CD4-positive, alpha-beta T cell treated with Interleukin-4 for 1 hour (primary cell): Measurements from ENCODE around the gene CAPN5.
"Not testable (repeated sequence)": the region's sequence is repeated elsewhere in the genome, so short reads cannot be mapped to it uniquely, and the experiment has no call there.

Experiments used
- DNase-seq, 2 donors: peaks; one replicate each; pipeline ENCODE4 v3.0.0-alpha.2; 2020 to 2022

Gene CAPN5

DNA sequence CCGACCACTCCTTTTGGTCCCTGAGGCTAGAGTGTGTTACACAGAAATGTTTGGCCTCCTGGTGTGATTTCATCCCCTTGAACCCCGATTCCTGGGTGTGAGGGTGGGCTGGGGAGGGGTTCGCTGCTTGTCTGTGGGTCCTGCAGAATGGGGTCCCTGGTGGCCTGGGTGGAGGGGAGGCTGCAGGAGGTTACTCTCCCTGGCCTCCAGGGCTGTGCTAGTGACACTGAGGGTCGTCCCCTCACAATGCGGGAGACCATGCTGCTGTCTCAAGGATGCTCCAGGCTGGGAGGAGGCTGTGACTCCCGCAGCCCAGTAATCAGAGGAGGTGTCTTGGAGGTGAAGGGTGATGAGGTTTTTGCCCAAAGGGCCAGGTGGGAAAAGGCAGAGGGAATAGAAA lies 18.9 kb downstream of the CAPN5 start:
- no peak for DNase-seq

DNA sequence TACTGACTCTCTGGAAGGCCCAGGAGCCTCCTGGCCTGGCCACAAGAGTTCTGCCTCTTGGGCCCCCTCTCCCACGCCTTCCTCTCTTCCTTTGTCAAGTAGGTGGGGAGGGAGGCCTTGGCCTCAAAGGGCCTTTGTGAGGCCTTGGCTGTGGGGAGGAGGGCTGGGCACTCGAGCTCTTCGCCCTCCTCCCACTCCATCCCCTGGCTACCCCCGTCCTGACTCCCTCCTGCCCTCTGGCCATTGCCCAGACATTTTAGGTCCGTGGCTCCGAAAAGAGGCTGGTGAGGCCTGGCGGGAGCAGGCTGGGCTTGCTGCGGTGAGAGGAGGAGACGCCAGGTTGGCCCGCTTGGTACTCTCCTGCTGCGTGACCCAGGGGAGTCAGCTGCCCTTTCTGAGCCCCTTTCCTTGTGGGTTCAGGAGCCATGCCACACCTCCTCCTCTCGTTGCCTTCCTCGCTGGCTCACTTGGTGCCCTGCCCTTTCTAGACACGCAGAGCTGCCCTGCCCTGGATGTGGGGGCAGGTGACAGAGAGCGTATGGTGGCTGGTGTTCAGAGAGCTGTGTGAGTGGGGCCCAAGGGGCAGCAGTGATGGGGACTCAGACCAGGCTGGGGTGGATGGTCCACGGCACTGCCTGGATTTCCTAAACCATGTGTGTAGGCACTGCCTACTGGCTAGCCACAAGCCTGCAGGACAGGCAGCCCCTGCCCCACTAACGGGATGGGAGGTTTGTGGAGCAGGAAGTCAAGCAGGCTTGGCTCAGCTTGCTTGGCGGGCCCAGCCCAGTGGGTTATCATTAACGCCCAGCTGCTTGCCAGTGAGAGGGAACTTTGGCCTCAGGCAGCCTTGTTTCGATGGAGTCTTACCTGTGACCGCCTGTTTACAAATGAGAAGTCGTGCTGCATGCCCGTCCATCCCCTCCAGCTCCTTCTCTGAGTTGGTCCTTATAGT lies 20.0 kb downstream of the CAPN5 start:
- DNase-seq = no peak

DNA sequence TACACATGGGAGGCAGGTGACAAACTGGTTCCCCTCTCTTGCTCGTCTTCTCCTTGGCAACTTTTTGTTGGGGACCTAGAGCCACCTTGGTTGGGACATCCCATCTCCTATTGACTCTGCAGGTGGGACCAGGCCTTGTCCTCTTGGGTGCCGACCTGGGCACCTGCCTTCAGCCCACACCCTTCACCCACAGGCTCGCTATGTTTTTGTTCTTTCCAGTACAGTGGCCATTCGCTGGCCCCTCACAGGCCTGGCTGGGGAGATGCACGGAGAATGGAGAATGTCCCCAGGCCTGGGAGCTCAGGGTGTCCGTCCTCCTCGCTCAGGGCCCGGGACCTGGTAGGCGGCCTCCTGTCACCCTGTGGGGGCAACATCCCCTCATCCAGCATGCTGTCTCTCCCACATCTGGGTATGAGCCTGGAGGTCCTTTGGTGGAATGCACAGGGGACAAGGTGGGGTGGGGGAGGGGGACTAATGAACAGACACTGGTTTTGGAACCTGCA lies 21.0 kb downstream of the CAPN5 start:
- DNase-seq = no peak

DNA sequence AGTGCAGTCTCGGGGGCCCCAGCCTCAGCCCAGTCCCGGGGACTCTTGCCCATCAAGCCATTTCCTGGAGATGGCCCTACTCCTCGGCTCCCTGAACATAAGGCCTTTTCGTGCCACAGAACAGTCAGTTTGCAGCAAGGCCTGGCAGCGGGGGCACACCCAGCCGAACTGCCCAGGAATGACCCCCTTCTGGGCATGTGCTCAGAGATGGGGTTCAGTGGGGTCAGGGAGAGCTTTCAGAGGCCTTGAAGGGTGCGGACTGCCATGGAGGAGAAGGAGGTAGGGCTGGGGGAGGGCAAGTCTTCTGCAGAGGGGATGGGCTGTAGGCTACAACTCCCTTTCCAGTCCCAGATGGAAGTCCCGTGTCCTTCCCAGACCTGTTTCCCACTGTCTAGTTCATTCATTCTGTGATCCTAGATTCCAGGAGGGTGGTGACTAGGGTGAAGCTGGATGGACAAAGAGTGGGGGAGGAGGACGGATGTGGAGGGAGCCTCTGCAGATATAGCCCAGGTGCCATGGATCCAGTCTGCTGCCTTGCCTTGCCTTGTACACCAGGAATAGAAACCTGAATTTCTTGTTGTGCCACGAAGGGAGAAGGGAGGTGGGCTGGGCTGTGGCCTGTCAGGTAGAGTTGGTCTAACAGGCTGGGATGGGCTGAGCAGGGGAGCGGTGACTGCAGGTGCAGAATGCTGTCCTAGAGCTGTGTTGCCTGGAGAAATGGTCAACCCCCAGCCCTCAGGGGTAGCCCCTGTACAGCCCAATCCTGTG lies 21.6 kb downstream of the CAPN5 start:
- no peak for DNase-seq

DNA sequence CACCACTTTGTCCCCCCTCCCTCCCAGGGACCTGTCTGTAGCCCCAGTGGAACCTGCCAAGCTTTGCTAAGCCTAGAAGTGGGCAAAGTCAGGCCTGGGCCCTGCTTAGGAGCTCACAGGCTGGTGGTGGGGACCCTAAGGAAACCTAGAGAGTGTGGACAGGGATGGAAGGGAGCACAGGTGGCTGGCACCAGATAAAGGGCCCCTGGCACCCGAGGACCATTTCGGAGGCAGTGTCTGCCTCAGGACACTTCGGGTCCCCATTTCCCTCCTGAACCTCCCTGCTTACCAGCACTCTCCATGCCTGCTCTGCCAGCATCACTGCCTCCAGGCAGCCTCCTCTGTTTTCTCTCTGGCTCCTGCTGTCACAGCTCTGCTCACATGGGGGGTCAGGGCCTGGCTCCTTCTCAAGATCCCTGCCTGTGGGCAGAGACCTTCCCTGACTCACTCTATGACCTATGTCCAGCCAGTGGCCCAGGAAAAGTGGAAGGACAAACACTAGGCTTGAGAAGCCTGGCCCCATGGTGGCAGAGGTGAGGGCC lies 22.3 kb downstream of the CAPN5 start:
- DNase-seq = no peak

DNA sequence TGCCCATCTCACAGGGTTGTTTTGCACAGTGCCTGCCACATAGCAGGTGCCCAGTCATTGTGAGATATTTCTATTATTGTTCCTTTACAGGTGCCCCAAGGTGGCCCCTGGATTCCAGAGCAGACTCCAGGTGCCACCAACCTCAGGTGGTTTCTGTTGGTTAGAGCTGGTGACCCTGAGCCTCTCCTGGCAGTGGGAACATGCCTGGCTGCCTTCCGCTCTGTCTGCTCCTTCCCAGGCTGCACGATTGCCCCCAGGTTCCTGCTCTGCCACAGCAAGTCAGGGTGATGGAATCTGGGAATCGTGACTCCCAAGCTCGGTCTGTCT lies 23.2 kb downstream of the CAPN5 start:
- DNase-seq = no peak

DNA sequence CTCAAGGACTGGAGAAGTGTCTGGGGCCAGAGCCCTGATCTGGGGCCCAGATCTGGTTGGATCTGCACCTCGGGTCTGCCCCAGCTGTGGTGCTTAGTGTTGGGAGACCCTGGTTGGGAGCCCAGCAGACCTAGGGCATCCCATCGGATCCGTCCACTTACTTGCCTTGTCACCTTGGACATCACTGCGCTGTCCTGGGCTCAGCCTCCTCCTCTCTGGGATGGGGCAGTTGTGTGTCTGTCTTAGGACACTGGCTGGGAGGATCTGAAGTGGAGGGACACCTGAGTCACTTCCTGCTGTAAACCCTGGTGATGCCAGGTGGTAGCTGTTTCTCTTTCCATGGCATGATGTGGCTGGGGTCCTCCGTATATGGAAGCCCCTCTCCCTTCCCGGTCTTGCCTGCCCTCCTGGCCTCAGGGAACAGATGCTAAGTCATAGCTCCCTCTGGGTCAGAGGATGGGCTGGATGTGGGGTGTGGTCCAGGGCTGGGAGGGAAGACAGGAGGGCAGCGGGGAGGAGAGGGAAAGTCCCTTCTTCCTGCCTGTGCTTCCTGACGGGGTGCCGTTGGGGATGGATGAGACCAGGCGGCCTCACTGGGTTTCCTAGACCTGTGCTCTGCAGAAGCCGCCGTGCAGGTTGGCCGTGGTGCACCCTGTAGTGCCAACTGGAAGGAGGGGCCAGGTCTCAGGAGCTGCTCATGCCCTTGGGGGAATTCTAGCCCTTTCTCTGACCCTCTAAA lies 23.8 kb downstream of the CAPN5 start:
- no peak for DNase-seq

DNA sequence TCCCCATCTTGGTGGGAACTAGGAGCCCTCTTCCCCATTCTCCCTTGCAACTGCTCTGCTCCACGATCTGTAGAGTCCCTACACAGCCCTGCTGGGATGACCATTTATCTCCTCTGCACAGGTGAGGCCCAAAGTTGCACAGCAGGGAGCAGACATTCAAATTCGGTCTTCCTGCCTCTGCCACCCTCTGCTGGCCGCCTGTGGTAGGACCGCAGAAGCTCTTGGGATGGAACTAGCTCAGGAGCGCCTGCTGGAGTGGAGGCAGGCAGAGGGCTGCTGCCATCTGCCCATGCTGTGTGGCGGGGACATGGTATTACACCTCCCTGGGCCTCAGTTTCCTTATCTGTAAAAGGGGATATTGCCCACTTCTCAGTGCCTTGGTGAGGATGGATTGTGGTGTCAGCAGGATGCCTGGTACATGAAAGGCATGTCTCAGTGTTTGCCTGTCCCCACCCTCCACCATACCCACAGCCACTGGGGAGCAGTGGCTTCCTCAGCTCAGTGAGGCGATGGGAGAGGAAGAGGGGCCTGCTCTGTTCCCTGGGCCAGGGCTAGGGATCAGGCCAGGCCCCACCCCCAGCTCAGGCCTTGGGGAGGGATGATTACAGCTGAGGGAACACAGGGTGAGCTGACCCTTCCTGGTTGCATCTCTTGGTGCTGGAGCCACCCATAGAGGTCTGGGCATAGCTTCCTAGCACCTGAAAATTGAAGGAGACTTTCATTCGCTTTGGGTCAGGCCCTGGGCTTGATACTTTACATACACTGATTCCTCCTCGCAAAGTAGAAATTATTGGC lies 24.6 kb downstream of the CAPN5 start:
- DNase-seq = peak; percentile 78 to 80

DNA sequence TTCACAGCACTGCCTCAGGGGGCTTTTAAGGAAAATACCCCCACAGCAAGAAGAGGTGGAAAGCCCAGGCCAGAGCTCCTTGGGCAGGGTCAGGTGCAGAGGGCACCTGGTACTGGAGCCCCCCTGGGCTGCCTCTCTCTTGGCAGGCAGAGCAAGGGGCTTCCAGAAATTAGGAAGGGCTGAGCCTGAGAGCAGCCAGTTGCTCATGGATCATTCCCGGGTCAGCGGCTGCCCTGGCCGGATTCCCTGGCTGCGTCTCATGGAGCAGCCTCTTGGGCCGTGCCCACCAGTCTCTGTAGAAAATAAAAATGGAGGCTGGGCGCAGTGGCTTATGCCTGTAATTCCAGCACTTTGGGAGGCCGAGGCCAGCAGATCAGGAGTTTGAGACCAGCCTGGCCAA lies 25.6 kb downstream of the CAPN5 start:
- no peak for DNase-seq

DNA sequence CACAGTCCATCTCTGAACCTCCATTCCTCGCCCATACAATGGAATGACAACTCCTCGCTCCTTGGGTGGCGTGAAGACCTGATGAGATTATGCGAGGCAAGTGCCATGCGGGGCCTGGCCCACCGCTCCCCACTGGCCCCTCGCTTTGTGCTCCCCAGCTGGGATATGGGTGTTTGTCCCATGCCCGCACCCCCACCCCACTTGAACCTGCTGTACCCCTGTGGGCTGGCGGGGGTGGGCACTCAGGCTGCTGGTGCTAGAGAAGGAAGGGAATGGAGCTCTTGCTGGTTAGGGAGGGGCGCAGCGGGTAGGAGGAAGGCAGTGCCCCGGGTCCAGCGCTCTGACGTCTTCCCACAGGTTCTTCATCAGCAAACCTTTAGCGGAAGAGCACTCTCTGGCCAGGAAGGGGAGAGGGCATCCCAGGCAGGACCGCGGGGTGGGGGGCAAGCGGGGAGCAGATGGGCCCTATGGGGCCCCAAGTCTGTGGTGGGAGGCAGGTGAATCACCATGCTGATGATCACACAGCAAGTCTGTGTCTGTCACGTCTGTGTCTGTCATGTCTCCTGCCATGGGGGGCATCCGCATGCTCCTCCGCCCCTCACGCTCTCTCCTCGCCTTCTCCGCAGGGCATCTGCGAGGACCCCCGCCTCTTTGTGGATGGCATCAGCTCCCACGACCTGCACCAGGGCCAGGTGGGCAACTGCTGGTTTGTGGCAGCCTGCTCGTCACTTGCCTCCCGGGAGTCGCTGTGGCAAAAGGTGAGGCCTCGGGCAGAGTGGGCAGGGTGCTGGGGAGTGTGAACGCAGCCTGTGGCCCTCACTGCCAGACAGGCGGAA lies 26.5 kb downstream of the CAPN5 start:
- no peak for DNase-seq

DNA sequence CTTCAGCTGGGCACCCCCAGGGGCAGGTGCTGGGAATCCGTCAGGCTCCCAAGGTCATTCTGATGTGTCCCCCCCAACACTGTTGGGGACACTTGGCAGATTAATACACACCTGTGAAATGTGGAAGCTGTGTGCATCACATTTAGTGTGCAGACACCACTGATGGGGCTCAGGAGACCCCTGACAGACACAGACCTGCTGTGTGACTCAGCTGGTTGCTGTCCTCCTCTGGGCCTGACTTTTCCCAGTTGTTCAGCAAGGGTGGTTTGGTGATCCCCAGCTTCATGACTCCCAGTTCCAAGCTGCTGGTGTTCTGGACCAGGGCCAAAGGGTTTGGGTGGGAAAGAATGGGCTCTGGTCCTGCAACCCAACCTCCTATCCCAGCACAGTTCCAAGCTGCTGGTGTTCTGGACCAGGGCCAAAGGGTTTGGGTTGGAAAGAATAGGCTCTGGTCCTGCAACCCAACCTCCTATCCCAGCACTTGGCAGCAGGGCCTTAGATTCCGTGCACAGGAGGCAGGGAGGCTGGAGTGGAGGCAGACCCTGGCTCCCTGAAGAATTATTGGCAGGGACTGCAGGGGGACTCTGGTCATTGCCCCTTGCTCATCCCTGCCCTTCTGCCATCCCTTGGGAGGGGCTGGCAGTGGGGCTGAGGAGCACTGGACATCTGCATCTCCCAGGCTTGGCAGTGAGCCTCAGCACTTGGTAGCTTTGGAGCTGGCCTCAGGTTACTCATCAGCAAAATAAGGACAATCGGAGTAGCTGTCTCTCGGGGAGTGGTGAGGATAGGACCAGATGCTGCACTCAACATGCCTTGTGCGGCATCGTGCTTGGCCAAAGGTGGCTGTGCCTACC lies 27.4 kb downstream of the CAPN5 start:
- DNase-seq = no peak

DNA sequence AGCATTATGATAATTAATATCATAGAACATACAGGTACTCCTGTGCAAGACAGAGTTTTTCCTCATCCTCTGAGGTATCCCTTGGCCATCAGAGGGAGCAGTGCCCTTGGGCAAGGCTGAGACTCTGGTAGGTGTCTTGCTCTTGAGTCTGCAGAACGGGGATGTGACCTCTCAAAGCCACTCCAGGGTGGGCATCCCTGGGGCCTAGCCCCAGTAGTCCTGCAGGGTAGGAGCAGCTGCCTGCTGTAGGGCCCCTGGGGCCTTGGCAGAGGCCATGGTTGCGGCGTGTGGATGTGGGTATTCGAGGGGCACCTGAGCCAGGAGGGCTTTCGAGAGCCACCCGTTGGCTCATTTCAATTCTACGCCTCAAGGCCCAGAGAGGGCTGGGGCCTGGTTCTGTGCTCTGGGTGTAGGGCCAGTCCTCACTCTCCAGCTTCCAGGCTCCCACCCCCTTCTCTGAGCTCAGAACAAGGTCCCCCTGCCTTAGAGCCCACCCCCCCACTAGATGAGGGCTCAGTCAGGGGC lies 28.1 kb downstream of the CAPN5 start:
- DNase-seq = no peak

DNA sequence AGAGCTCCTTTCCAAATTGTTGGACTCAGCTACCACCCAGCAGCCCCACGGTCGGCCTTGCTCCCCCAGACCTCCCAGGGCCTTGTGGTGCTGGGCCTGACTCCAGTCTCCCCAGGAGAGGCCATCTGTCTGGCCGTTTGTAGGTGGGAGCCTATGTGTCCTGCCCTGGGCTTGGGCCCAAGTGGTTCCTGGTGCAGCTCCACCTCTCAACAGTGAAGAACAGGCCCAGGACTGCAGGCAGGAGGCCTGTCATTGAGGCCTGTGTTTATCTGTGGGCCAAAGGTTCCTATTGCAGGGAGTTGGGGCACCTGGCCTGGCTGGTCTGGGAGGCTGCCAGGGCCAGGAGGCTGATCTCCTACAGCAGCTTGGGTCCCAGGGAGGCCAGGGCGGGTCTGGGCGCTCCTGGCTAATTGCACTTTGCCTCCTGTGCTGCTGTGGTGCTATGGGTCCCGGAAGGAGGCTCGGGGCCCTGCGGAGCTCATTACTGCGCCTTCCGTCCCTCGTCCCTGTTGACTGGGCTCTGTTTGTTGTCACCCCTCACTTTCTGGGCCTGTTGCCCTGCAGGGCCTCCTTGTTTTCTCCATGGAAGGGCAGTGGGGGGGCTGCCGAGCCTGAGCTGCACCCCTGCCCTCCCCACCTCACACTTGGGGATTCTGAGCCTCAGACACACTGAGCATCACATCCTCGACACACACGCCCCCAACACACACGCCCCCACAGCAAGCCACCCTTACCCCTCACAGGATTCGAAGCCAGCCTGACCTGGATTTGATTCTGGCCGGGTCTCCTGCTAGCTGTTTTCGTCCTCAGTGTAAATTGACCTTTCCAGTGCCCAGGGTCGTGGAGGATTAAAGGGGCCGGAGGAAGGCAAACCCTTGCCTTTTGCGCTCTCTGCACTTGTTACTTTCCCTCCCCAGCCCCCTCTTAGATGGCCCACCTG lies 29.1 kb downstream of the CAPN5 start:
- no peak for DNase-seq

DNA sequence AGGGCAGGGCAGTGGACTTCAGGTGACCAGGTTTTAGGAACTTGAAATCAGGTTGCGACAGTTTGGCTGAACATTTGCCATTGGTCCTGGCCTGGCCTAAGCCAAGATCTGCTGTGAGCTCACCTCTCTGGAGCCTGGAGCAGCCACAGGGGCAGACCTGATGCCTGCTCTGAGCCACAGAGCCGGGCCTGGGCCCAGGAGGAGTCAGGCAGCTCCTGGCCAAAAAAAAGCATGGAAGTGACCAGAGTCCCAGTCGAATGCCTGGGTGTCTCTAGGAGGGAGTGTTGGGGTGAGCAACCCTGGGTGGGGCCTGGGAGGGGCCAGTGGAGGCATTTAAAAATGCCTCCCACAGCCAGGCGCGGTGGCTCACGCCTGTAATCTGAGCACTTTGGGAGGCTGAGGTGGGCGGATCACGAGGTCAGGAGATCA lies 29.8 kb downstream of the CAPN5 start:
- no peak for DNase-seq

DNA sequence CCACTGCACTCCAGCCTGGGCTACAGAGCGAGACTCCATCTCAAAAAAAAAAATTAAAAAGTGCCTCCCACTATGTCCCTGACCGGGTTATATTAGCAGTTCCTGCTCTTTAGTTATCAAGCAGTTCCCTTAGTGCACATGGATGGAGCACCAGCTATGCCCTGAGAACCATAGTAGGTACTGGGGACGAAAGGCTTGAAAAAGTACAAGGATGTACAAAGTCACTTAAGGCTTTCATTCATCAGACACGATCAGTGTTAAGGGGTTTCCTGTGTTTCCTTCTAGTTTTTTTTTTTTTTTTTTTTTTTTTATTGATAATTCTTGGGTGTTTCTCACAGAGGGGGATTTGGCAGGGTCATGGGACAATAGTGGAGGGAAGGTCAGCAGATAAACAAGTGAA lies 30.4 kb downstream of the CAPN5 start:
- DNase-seq = not testable (repeated sequence)

DNA sequence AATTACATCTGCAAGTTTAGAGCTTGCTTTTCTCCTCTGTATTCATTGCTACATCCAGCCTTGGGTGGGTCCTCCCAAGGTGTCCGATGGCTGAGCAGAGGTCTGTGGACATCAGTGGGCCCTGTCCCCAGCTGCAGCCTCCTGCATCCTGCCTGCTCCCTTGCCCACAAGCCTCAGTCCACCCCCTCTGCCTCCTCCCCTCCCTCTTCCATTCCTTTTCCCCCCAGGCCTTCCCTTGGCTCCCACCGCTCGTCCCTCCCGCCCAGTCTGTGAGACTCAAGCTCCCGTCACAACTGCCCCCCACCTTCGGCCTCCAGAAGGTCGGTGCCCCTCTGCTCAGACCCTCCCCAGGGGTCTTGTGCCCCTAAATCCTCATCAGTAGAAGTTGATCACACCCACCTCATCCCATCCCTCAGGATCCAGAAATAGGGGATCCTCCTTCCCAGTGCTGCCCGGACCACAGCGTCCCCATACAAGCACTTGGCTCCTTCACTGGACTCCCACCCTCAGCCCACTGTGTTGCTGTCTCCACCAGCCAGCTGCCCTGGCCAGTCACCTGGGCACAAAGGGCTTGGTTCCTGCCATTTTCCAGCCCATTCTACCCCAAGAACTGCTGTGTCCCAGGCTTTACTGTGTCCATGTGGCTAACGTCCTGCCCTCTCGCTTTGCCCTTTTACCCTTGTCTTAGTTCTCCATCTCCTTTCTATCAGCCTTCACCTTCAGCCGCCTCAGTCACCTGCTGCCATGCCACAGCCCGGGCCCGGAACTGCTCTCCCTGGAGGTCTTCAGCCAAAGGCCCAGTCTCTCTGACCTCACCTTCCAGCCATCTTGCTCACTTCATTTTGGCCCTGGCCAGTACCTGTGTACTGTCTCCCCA lies 33.6 kb downstream of the CAPN5 start:
- no peak for DNase-seq

DNA sequence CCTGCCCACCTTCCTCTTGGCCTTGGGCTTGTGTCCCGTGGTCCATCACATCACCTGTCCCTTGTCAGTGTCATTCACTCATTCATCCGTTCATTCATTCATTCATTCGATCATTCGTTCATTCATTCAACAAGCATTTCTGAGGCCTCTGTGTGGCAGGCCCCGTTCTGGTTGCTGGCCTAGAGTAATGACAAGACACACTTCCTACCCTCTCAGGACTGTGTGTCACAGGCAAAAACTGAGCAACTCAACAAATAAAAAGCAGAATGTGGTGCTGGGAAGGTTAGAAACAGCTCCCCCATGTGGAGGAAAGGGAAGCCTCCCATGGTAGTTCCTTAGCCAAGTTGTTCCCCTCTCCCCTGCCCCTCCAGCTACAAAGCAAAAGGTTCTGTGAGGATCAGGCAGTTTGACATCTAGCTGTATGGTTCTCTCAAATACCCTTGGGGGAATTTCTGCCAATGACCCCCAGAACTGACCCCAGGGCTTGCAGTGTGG lies 34.3 kb downstream of the CAPN5 start:
- no peak for DNase-seq
